Heart left ventricle (tissue), 16 donors: ENCODE data around the gene MAP4K1. TPM values are rescaled to one million over a fixed set of nuclear protein-coding genes. Genes with fewer than 3 reads are reported as not detected.

ENCODE experiments used
- ATAC-seq, 4 donors: fragments of 200-7000 bp; cut with Tn5 transposase; one replicate each; pipeline ENCODE4 v1.9.1; 2020 to 2022; ENCODE audit warnings: moderate library complexity in 4 of 4, mild to moderate bottlenecking in 3 of 4, moderate number of reproducible peaks in 1 of 4
- DNase-seq, 5 donors: peaks; one replicate each; pipeline ENCODE4 v3.0.0-alpha.2; 2020
- H3K27ac ChIP-seq, 12 donors: fragments of 200-600 bp; sonication (generic) in 4 of 12; one replicate each; pipeline versions ENCODE4 v1.5.0 to v1.8.0; 2016 to 2022; ENCODE audit warnings: mild to moderate bottlenecking in 2 of 12
- H3K27me3 ChIP-seq, 9 donors: fragments of 200-600 bp; sonication (generic) in 2 of 9; one replicate each; pipeline versions ENCODE4 v1.5.1 to v1.8.0; 2016 to 2022; ENCODE audit warnings: mild to moderate bottlenecking in 3 of 9
- H3K36me3 ChIP-seq, 9 donors: fragments of 200-600 bp; sonication (generic) in 2 of 9; one replicate each; pipeline versions ENCODE4 v1.5.0 to v1.8.0; 2018 to 2022; ENCODE audit warnings: mild to moderate bottlenecking in 2 of 9
- H3K4me1 ChIP-seq, 12 donors: fragments of 200-600 bp; sonication (generic) in 4 of 12; one replicate each; pipeline versions ENCODE4 v1.5.0 to v1.8.0; 2016 to 2022; ENCODE audit warnings: mild to moderate bottlenecking in 3 of 12
- H3K4me3 ChIP-seq, 12 donors: fragments of 200-600 bp; sonication (generic) in 4 of 12; one replicate each; pipeline versions ENCODE4 v1.5.0 to v1.8.0; 2017 to 2022; ENCODE audit warnings: mild to moderate bottlenecking in 9 of 12, moderate library complexity in 4 of 12
- H3K9me3 ChIP-seq, 12 donors: fragments of 200-600 bp; sonication (generic) in 4 of 12; one replicate each; pipeline versions ENCODE4 v1.5.0 to v1.8.0; 2016 to 2022; ENCODE audit warnings: mild to moderate bottlenecking in 1 of 12
- POLR2A ChIP-seq, 2 donors: fragments of 450-650 bp; IDR thresholded peaks; one replicate each; pipeline ENCODE4 v1.6.1; 2017; ENCODE audit warnings: antibody characterized with exemption in 2 of 2, mild to moderate bottlenecking in 2 of 2, moderate library complexity in 2 of 2
- WGBS, 4 donors: extraction: QIAGEN DNeasy Blood & Tissue Kit in 2 of 4; methylation state at CpG; one replicate each; pipeline versions ENCODE4 v1.1.5 to v1.1.7; 2013 to 2018; 5-methylcytosine and 5-hydroxymethylcytosine counted together
- intact Hi-C, 10 donors: fragments of 100-400 bp; cut with DNase I; formaldehyde crosslinking; loops; one replicate each; pipeline versions ENCODE4 v1.11.1 to v1.14.2; 2022
- polyA plus RNA-seq, 2 donors: library from polyadenylated mRNA; stranded (reverse); fragments of 200-250 nt; gene quantifications; one replicate each; pipeline ENCODE4 v1.2.3, GENCODE V29; 2013
- total RNA-seq, 9 donors: library from RNA; depleted of rRNA in 2 of 9; stranded (reverse); fragments of >200 nt in 2 of 9; fragmentation: NEBNext Ultra II Directional in 3 of 9; extraction: Animal tissue kit (Norgen Biotek cat#: 25700) in 3 of 9; gene quantifications; one replicate each; pipeline versions ENCODE4 v1.1.0 to v1.2.4, GENCODE V29; 2016 to 2023
- TF ChIP-seq, protein P1 (sequence below), 12 donors: fragments of 200-600 bp; sonication (generic) in 4 of 12; IDR thresholded peaks; one replicate each; pipeline versions ENCODE4 v1.5.0 to v1.8.0; 2018 to 2022; ENCODE audit warnings: antibody characterized with exemption in 12 of 12, mild to moderate bottlenecking in 5 of 12
- donor health status: ischemic (EF 13 %, LVEDD 7.1; RV severe dilation, severe dysfunction).
- donor health status: healthy with polysubstance abuse.
- donor health status: DM: no; HTN: yes; CAD: no.
- donor health status: DM: no; HTN: no; CAD: no.
- donor health status: ischemic (EF 25% LVEDD 6.9; RV normal size, moderate dysfunction).
- donor health status: ischemic (EF 25% LVEDD 5.7; RV mildly dilated, moderate dysfunction).
- donor health status: healthy.
- donor health status: DM: yes; HTN: yes; CAD: no.
- donor health status: ischemic (EF 35%, LVEDD 5.7; RV mildly dilated, moderate dysfunction).
- donor health status: nonischemic (EF 11% LVEDD 7.7; RV severe dilation, severe dysfunction).
- donor health status: DM: yes; HTN: yes; CAD: no.
- donor health status: PGD.
- donor health status: ischemic (EF 29% LVEDD 5.4; RV normal size, mild dysfunction).
- donor health status: nonischemic (EF 23%, LVEDD 6.1; RV moderate dilation, normal function).

The MAP4K1 gene
- total and polyA plus RNA-seq, 11 donors = 0.69 to 9.9 (median 2.7) TPM

- ATAC-seq = no peak
- H3K27ac ChIP-seq = no peak overlapping the region
- WGBS, 4 donors = 94 to 97% (median 96%) methylated on average over 6 of the region's 6 CpGs
- H3K36me3 ChIP-seq = peaks cover 0 to 95% (median 93%) of the 10 kb centered on the region in 9 donors
- H3K4me3 ChIP-seq = no peak overlapping the region
- H3K9me3 ChIP-seq = no peaks in the 10 kb centered on the region
- TF ChIP-seq, protein P1, sequence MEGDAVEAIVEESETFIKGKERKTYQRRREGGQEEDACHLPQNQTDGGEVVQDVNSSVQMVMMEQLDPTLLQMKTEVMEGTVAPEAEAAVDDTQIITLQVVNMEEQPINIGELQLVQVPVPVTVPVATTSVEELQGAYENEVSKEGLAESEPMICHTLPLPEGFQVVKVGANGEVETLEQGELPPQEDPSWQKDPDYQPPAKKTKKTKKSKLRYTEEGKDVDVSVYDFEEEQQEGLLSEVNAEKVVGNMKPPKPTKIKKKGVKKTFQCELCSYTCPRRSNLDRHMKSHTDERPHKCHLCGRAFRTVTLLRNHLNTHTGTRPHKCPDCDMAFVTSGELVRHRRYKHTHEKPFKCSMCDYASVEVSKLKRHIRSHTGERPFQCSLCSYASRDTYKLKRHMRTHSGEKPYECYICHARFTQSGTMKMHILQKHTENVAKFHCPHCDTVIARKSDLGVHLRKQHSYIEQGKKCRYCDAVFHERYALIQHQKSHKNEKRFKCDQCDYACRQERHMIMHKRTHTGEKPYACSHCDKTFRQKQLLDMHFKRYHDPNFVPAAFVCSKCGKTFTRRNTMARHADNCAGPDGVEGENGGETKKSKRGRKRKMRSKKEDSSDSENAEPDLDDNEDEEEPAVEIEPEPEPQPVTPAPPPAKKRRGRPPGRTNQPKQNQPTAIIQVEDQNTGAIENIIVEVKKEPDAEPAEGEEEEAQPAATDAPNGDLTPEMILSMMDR (IDR thresholded peaks at IDR 0.05) = no peak
- no peak for TF ChIP-seq POLR2A (IDR thresholded peaks at IDR 0.05)
- no peak for DNase-seq
- H3K4me1 ChIP-seq = peaks cover 0 to 3% (median 2%) of the 10 kb centered on the region in 12 donors
- H3K27me3 ChIP-seq = no peaks in the 10 kb centered on the region
- intact Hi-C loops = loop anchor here in 1 of 10 donors (10.0 kb wide), 1 partner anchor 215 kb away; the partner anchor contains the start of gene HNRNPL
Observed at GRCh38 chr19:38629568-38629967, 11.8 kb upstream of the MAP4K1 start.

DNA sequence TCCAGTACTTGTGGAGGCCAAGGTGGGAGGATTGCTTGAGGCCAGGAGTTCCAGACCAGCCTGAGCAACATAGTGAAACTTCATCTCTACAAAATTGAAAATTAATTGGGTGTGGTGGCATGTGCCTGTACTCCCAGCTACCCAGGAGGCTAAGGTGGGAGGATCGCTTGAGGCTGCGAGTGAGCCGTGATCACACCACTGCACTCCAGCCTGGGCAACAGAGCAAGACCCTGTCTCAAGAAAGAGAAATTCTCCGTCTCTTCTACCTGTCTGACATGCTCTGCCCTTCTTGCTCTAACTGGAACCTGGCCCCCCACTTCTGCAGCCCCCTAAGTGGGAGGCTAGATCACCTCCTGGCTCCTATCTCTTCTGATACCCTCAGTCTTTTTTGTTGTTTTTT lies 8.6 kb upstream of the MAP4K1 start:
- H3K9me3 ChIP-seq = no peaks in the 10 kb centered on the region
- DNase-seq (no peak), ATAC-seq (no peak)
- H3K36me3 ChIP-seq = peaks cover 1 to 100% (median 98%) of the 10 kb centered on the region in 9 donors
- H3K27me3 ChIP-seq = no peaks in the 10 kb centered on the region
- no peak overlapping the region for H3K4me3 ChIP-seq
- intact Hi-C loops = loop anchor here in 1 of 10 donors (10.0 kb wide), 1 partner anchor 218 kb away; the partner anchor contains the start of gene HNRNPL
- no peak overlapping the region for H3K27ac ChIP-seq
- no peak for TF ChIP-seq POLR2A (IDR thresholded peaks at IDR 0.05)
- TF ChIP-seq, protein P1 (IDR thresholded peaks at IDR 0.05) = no peak
- H3K4me1 ChIP-seq = peaks cover 0 to 2% (median 0%) of the 10 kb centered on the region in 12 donors
- WGBS, 4 donors = 88 to 97% (median 94%) methylated on average over 4 of the region's 4 CpGs

DNA sequence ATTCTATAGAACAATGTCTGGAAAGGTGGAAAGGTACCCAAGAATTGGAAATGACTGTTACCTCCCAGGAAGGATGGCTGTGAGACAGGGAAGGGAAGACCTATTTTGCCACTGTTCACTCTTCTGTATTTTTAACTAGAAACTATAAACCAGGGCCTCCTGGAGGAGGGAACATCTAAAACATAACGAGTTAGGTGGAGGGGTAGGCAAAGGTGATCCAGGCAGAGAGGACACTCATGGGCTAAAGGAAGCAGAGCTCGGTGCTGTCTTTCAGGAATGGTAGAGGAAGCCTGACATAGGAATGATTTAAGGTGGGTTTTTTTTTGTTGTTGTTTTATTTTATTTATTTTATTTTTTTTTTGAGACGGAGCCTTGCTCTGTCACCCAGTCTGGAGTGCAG lies 7.1 kb upstream of the MAP4K1 start:
- intact Hi-C loops = loop anchor here in 1 of 10 donors (10.0 kb wide), 1 partner anchor 220 kb away; the partner anchor contains the start of gene HNRNPL
- ATAC-seq (no peak), DNase-seq (no peak)
- WGBS, 4 donors = 81 to 90% (median 84%) methylated on average over 3 of the region's 3 CpGs
- TF ChIP-seq, protein P1 (IDR thresholded peaks at IDR 0.05) = no peak
- no peak for TF ChIP-seq POLR2A (IDR thresholded peaks at IDR 0.05)
- Histone ChIP-seq H3K36me3 (peaks cover 3 to 99% (median 95%) of the 10 kb centered on the region in 9 donors), H3K9me3 (no peaks in the 10 kb centered on the region), H3K4me1 (peaks cover 2 to 13% (median 7%) of the 10 kb centered on the region in 12 donors), H3K27ac (no peak overlapping the region), H3K27me3 (no peaks in the 10 kb centered on the region), H3K4me3 (no peak overlapping the region)

DNA sequence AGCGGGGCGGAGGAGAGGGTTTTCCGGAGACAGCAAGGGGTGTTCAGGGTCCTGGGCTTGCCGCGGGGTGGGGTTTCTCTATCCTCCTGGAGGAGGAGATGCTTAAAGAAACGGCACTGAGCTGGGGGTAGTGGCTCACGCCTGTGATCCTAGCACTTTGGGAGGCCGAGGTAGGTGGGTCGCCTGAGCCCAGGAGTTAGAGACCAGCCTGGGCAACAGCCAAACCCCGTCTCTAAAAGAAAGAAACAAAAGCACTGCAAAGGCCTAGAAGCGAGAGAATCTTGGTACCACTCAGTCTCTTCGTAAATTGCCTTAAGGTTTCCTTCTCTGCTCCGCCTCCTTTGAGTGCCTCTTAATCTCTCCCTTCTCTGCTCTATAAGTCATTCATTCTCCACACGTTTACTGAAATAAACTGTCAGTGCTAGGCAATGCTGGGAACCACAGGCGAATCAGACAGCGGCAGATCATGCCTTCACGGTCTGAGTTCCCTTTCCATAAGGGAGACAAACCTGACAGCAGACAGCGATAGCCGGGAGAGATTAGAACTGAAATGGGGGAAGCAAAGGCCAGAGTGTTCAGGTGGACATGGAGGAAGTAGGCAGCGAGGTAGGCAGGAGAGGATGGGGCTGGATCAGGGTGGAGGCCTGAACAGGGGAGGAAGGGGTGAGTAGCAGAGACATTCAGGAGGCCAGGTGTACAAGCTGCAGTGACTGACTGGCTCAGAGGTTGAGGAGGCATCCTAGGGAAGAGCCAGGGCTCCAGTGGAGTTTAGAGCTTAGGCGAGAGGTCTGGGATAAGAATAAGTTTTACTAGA lies 1.8 kb upstream of the MAP4K1 start:
- ATAC-seq = peak in 2 of 4 donors; percentile 1 to 8
- peaks cover 2 to 28% (median 20%) of the 10 kb centered on the region in 12 donors for H3K4me1 ChIP-seq
- intact Hi-C loops = loop anchor here in 7 of 10 donors (5.0 to 10.0 kb wide), 7 partner anchors 75 to 505 kb away; partner anchors contain the start of genes FAM98C (in 3 of the 7), MRPS12 (in 3 of the 7), SARS2 (in 3 of the 7) and HNRNPL (in 1 of the 7)
- 12 to 16% (median 13%) methylated on average over 21 of the region's 21 CpGs for WGBS, 4 donors
- no peaks in the 10 kb centered on the region for H3K9me3 ChIP-seq
- peaks cover 3 to 46% (median 43%) of the 10 kb centered on the region in 9 donors for H3K36me3 ChIP-seq
- DNase-seq = no peak
- no peaks in the 10 kb centered on the region for H3K27me3 ChIP-seq
- H3K27ac ChIP-seq = peak overlapping the region; percentile 81 to 96 (median 90)
- TF ChIP-seq, protein P1 (IDR thresholded peaks at IDR 0.05) = no peak
- no peak for TF ChIP-seq POLR2A (IDR thresholded peaks at IDR 0.05)
- H3K4me3 ChIP-seq = peak overlapping the region; percentile 54 to 98 (median 84)
